ENCODE data around the gene XRCC4. TPM values are rescaled to one million over a fixed set of nuclear protein-coding genes. Genes with fewer than 3 reads are reported as not detected.

Gene XRCC4
- total and polyA plus RNA-seq, 2 of the 13 experiments (the other 11 are each of a cell fraction or from before 2014, with no cell fraction given) = 2.8 to 12.6 TPM

DNA sequence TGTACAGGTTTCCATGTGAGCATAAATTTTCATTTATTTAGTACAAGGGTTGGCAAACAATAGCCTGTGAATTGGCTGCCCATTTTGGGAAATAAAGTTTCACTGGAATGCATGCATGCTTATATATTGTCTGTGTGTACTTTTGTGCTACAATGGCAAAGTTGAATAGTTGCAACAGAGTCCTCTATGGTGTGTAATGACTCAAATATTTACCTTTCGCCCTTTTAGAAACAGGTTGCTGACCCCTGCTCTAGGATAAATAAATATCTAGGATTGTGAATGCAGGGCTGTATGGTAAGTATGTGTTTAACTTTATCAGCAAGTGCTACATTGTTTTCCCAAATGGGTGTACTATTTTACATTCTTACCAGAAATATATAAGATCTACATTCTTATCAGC, 47.2 kb downstream of the XRCC4 start (continued):
- TF ChIP-seq FOXJ3 (CRISPR knock-in tag; IDR thresholded peaks at IDR 0.05; ENCODE audit: borderline replicate concordance) = peak; percentile 99
- peak; percentile 96 for TF ChIP-seq PPARG (CRISPR knock-in tag; conservative IDR thresholded peaks at IDR 0.05)
- no peak for TF ChIP-seq CHCHD3 (CRISPR knock-in tag; IDR thresholded peaks at IDR 0.05)
- TF ChIP-seq EHMT2 (IDR thresholded peaks at IDR 0.05; ENCODE audit: borderline replicate concordance, low read depth, low read length) = no peak; the same call in 1 of the 2 replicates
- peak; percentile 78 for TF ChIP-seq SAP130 (CRISPR knock-in tag; IDR thresholded peaks at IDR 0.05; ENCODE audit: low read depth)
- no peak for TF ChIP-seq BRCA1 (CRISPR knock-in tag; IDR thresholded peaks at IDR 0.05)
- TF ChIP-seq ZNF468 (CRISPR knock-in tag; IDR thresholded peaks at IDR 0.05) = no peak
- TF ChIP-seq ESRRA (CRISPR knock-in tag; IDR thresholded peaks at IDR 0.05; ENCODE audit: low read depth) = no peak
- TF ChIP-seq, protein P1, sequence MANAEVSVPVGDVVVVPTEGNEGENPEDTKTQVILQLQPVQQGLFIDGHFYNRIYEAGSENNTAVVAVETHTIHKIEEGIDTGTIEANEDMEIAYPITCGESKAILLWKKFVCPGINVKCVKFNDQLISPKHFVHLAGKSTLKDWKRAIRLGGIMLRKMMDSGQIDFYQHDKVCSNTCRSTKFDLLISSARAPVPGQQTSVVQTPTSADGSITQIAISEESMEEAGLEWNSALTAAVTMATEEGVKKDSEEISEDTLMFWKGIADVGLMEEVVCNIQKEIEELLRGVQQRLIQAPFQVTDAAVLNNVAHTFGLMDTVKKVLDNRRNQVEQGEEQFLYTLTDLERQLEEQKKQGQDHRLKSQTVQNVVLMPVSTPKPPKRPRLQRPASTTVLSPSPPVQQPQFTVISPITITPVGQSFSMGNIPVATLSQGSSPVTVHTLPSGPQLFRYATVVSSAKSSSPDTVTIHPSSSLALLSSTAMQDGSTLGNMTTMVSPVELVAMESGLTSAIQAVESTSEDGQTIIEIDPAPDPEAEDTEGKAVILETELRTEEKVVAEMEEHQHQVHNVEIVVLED (CRISPR knock-in tag; IDR thresholded peaks at IDR 0.05; ENCODE audit: borderline replicate concordance) = no peak
- TF ChIP-seq HIVEP1 (CRISPR knock-in tag; IDR thresholded peaks at IDR 0.05) = no peak
- TF ChIP-seq, protein P2, sequence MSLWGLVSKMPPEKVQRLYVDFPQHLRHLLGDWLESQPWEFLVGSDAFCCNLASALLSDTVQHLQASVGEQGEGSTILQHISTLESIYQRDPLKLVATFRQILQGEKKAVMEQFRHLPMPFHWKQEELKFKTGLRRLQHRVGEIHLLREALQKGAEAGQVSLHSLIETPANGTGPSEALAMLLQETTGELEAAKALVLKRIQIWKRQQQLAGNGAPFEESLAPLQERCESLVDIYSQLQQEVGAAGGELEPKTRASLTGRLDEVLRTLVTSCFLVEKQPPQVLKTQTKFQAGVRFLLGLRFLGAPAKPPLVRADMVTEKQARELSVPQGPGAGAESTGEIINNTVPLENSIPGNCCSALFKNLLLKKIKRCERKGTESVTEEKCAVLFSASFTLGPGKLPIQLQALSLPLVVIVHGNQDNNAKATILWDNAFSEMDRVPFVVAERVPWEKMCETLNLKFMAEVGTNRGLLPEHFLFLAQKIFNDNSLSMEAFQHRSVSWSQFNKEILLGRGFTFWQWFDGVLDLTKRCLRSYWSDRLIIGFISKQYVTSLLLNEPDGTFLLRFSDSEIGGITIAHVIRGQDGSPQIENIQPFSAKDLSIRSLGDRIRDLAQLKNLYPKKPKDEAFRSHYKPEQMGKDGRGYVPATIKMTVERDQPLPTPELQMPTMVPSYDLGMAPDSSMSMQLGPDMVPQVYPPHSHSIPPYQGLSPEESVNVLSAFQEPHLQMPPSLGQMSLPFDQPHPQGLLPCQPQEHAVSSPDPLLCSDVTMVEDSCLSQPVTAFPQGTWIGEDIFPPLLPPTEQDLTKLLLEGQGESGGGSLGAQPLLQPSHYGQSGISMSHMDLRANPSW (CRISPR knock-in tag; IDR thresholded peaks at IDR 0.05; ENCODE audit: borderline replicate concordance) = 0 out of 2 replicates have a peak, but pooled peaks have one; percentile 73
- TF ChIP-seq FOXA3 (CRISPR knock-in tag; IDR thresholded peaks at IDR 0.05) = peak; percentile 100
- TF ChIP-seq ZNF790 (CRISPR knock-in tag; IDR thresholded peaks at IDR 0.05; ENCODE audit: borderline replicate concordance) = no peak
- TF ChIP-seq ETV5 (CRISPR knock-in tag; IDR thresholded peaks at IDR 0.05; ENCODE audit: borderline replicate concordance) = peak; percentile 34; the same call in 1 of the 2 replicates
- no peak for TF ChIP-seq ZFYVE20 (CRISPR knock-in tag; IDR thresholded peaks at IDR 0.05; ENCODE audit: borderline replicate concordance, low read depth)
- TF ChIP-seq U2AF2 (IDR thresholded peaks at IDR 0.05; ENCODE audit: low read depth, low read length) = no peak
- TF ChIP-seq, protein P3, sequence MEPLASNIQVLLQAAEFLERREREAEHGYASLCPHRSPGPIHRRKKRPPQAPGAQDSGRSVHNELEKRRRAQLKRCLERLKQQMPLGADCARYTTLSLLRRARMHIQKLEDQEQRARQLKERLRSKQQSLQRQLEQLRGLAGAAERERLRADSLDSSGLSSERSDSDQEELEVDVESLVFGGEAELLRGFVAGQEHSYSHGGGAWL (CRISPR knock-in tag; IDR thresholded peaks at IDR 0.05) = no peak
- TF ChIP-seq ZNF670 (CRISPR knock-in tag; IDR thresholded peaks at IDR 0.05; ENCODE audit: borderline replicate concordance) = no peak
- TF ChIP-seq ZFP36L1 (CRISPR knock-in tag; IDR thresholded peaks at IDR 0.05) = peak; percentile 81; the same call in 1 of the 2 replicates
- 0 out of 2 replicates have a peak, but pooled peaks have one; percentile 54 for TF ChIP-seq ZSCAN29 (CRISPR knock-in tag; conservative IDR thresholded peaks at IDR 0.05)
- TF ChIP-seq, protein P4, sequence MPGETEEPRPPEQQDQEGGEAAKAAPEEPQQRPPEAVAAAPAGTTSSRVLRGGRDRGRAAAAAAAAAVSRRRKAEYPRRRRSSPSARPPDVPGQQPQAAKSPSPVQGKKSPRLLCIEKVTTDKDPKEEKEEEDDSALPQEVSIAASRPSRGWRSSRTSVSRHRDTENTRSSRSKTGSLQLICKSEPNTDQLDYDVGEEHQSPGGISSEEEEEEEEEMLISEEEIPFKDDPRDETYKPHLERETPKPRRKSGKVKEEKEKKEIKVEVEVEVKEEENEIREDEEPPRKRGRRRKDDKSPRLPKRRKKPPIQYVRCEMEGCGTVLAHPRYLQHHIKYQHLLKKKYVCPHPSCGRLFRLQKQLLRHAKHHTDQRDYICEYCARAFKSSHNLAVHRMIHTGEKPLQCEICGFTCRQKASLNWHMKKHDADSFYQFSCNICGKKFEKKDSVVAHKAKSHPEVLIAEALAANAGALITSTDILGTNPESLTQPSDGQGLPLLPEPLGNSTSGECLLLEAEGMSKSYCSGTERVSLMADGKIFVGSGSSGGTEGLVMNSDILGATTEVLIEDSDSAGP (CRISPR knock-in tag; IDR thresholded peaks at IDR 0.05; ENCODE audit: borderline replicate concordance) = no peak
- TF ChIP-seq, protein P5, sequence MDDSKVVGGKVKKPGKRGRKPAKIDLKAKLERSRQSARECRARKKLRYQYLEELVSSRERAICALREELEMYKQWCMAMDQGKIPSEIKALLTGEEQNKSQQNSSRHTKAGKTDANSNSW (CRISPR knock-in tag; IDR thresholded peaks at IDR 0.05; ENCODE audit: borderline replicate concordance) = no peak
- TF ChIP-seq RBM22 (optimal IDR thresholded peaks at IDR 0.05; ENCODE audit: low read length) = no peak
- TF ChIP-seq ZNF354B (CRISPR knock-in tag; IDR thresholded peaks at IDR 0.05) = no peak
- TF ChIP-seq ZNF660 (CRISPR knock-in tag; IDR thresholded peaks at IDR 0.05; ENCODE audit: borderline replicate concordance, low read depth) = no peak
